OCI-LY3 (cell line): ENCODE results near the gene CDK16.

Source experiments
- H2AFZ ChIP-seq: fragments of 200-600, 300-600 bp; shearing (Covaris generic); 2 replicates; pipeline ENCODE4 v1.6.0; 2014; ENCODE audit warnings: antibody characterized with exemption, low read depth, low read length
- H3K27ac ChIP-seq: fragments of 200-600, 300-600 bp; sonication (generic); 2 replicates; pipeline ENCODE4 v1.5.1; 2014; ENCODE audit warnings: mild to moderate bottlenecking, low read length, moderate library complexity, mixed read lengths
- H3K27me3 ChIP-seq: fragments of 200-600, 300-600 bp; sonication (generic); 2 replicates; pipeline ENCODE4 v1.6.1; 2014; ENCODE audit warnings: low read depth, low read length, mixed read lengths
- H3K36me3 ChIP-seq: fragments of 200-600, 300-600 bp; sonication (generic); replicated peaks from 2 replicates; pipeline ENCODE3; 2014; ENCODE audit warnings: low read depth, low read length, mixed read lengths
- H3K4me1 ChIP-seq: fragments of 300-600, 200-600 bp; sonication (generic); 2 replicates; pipeline ENCODE4 v1.6.1; 2014; ENCODE audit warnings: low read length, mixed read lengths
- H3K4me2 ChIP-seq: fragments of 200-600, 300-600 bp; sonication (generic); 2 replicates; pipeline ENCODE4 v1.6.1; 2014; ENCODE audit warnings: low read length, mixed read lengths
- H3K4me3 ChIP-seq: fragments of 300-600, 200-600 bp; sonication (generic); 2 replicates; pipeline ENCODE4 v1.5.1; 2014; ENCODE audit warnings: antibody characterized with exemption, mild to moderate bottlenecking, low read length, moderate library complexity
- H3K79me2 ChIP-seq: fragments of 300-600, 200-600 bp; shearing (Covaris generic); 2 replicates; pipeline ENCODE4 v1.6.1; 2014; ENCODE audit warnings: mild to moderate bottlenecking, low read length, mixed read lengths
- H3K9ac ChIP-seq: fragments of 300-600, 200-600 bp; shearing (Covaris generic); 2 replicates; pipeline ENCODE4 v1.6.0; 2014; ENCODE audit warnings: mild to moderate bottlenecking, low read length, moderate library complexity
- H3K9me3 ChIP-seq: fragments of 200-600, 300-600 bp; shearing (Covaris generic); 2 replicates; pipeline ENCODE4 v1.6.1; 2014; ENCODE audit warnings: low read length, mixed read lengths; ENCODE audit not compliant: insufficient read depth
- H4K20me1 ChIP-seq: fragments of 200-600, 300-600 bp; sonication (generic); 2 replicates; pipeline ENCODE4 v1.6.1; 2016; ENCODE audit warnings: low read length, mixed read lengths; ENCODE audit not compliant: insufficient read depth
- CTCF ChIP-seq: fragments of 200-600, 300-600 bp; sonication (generic); IDR thresholded peaks from 2 replicates; pipeline ENCODE4 v1.5.1; 2014; ENCODE audit warnings: antibody characterized with exemption, low read length, low read depth
- EZH2phosphoT487 ChIP-seq: fragments of 200-600 bp; shearing (Covaris generic); IDR thresholded peaks from 2 replicates; pipeline ENCODE4 v1.6.1; 2018; ENCODE audit warnings: antibody characterized with exemption, mixed run types, low read depth

Gene CDK16

DNA sequence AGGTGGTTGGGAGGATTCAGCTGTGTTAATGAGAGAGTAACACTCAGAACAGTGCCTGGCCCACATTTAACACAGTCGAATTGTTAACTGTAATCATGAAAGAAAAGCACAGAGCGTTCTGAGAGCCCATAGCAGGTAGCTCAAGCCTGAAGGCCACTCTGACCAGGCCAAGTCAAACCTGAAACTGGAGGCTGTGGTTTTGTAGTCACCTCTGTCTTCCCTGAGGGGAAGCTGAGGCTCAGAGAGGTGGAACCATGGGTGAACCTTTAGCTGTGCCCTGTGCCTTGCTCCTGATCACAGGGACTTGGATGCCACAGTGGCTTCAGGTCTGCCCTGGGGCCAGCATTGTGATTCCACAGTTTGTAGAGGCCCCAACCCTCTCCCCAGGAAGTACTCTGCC is 41.4 kb upstream of the CDK16 start:
- Histone ChIP-seq H3K4me3 (no peak overlapping the region), H3K9ac (no peak overlapping the region), H3K27ac (no peak overlapping the region), H3K79me2 (no peaks in the 10 kb centered on the region; the same call in 1 of the 2 replicates), H3K4me1 (no peaks in the 10 kb centered on the region), H4K20me1 (no peaks in the 10 kb centered on the region), H3K27me3 (no peaks in the 10 kb centered on the region), H3K36me3 (peaks cover 15% of the 10 kb centered on the region), H2AFZ (no peak overlapping the region), H3K4me2 (no peak overlapping the region), H3K9me3 (no peaks in the 10 kb centered on the region)
- no peak for TF ChIP-seq EZH2phosphoT487

DNA sequence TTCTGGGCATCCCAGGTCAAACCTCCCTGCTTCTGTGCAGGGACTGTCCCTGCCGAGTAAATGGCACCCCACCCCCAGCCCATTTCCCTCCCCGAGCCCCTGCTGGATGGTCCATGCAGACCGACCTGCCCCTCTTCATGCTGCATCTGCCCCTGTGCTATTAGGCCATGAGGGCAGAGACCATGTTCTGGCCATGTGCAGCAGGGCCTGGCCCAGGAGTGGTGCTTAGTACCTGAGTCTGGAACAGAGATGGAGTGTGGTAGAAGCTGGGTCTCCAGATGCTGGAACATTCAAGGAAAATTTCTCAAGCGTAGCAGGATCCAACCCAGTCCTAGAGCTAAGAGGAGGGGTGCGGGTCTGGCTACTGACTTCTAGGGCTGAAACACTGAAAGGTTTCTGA is 40.1 kb upstream of the CDK16 start:
- Histone ChIP-seq H3K4me2 (no peak overlapping the region), H3K27me3 (no peaks in the 10 kb centered on the region), H3K79me2 (no peaks in the 10 kb centered on the region), H3K27ac (no peak overlapping the region), H3K4me1 (no peaks in the 10 kb centered on the region), H3K9ac (no peak overlapping the region), H3K9me3 (no peaks in the 10 kb centered on the region), H3K36me3 (peaks cover 17% of the 10 kb centered on the region), H4K20me1 (no peaks in the 10 kb centered on the region), H2AFZ (no peak overlapping the region), H3K4me3 (no peak overlapping the region)
- TF ChIP-seq CTCF (no peak), EZH2phosphoT487 (no peak)

- peaks cover 17% of the 10 kb centered on the region for H3K36me3 ChIP-seq
Measured at GRCh38 chrX:47179221-47179927, 39.1 kb upstream of the CDK16 start.

DNA sequence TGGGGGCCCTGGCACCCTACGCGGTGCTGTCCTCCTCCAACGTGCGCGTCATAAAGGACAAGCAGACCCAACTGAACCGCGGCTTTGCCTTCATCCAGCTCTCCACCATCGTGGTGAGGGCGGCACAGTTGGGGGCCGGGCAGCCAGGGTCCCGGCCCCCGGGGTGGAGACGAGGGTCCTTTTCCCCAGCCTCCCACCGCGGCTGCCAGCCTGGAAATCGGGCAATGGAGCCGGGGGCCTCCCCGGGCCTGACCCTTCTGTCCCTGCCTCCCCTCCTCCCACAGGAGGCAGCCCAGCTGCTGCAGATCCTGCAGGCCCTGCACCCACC is 38.6 kb upstream of the CDK16 start:
- Histone ChIP-seq H3K79me2 (no peaks in the 10 kb centered on the region), H3K4me3 (no peak overlapping the region), H3K27ac (no peak overlapping the region), H4K20me1 (no peaks in the 10 kb centered on the region), H3K36me3 (peaks cover 17% of the 10 kb centered on the region), H3K9me3 (no peaks in the 10 kb centered on the region), H3K4me2 (no peak overlapping the region), H3K9ac (no peak overlapping the region), H2AFZ (no peak overlapping the region), H3K27me3 (no peaks in the 10 kb centered on the region), H3K4me1 (no peaks in the 10 kb centered on the region)
- TF ChIP-seq CTCF: no peak
- no peak for TF ChIP-seq EZH2phosphoT487

More at GRCh38 chrX:47179221-47179927, 39.1 kb upstream of the CDK16 start:
- H3K4me1 ChIP-seq: no peaks in the 10 kb centered on the region
- H3K27ac ChIP-seq: no peak overlapping the region
- no peak overlapping the region for H3K9ac ChIP-seq
- no peak overlapping the region for H2AFZ ChIP-seq
- H3K9me3 ChIP-seq: no peaks in the 10 kb centered on the region
- no peak overlapping the region for H3K4me2 ChIP-seq
- H4K20me1 ChIP-seq: no peaks in the 10 kb centered on the region
- no peak overlapping the region for H3K4me3 ChIP-seq
- no peak for TF ChIP-seq EZH2phosphoT487
- TF ChIP-seq CTCF: no peak
- no peaks in the 10 kb centered on the region for H3K79me2 ChIP-seq
- H3K27me3 ChIP-seq: no peaks in the 10 kb centered on the region
